Mesenchymal stem cell (in vitro differentiated cells and primary cell): ENCODE data around the gene ALPG.

Experiments
- DNase-seq: peaks from one replicate; pipeline ENCODE4 v3.0.0-alpha.2; 2013
- H2AFZ ChIP-seq: one replicate; pipeline ENCODE4 v1.6.1; 2013; ENCODE audit warnings: low read depth, mild to moderate bottlenecking, control low read depth, inconsistent platforms, low read length, moderate library complexity
- H2AK5ac ChIP-seq: 2 replicates; pipeline ENCODE4 v1.6.1; 2013; ENCODE audit warnings: low read length, moderate library complexity, mild to moderate bottlenecking, inconsistent platforms; ENCODE audit not compliant: severe bottlenecking
- H2BK120ac ChIP-seq: one replicate; pipeline ENCODE4 v1.6.1; 2013; ENCODE audit warnings: low read depth, mild to moderate bottlenecking, inconsistent platforms, low read length, moderate library complexity
- H2BK12ac ChIP-seq, 2 experiments: one replicate each; pipeline ENCODE4 v1.6.1; 2013; ENCODE audit warnings: inconsistent platforms in 2 of 2, low read length in 2 of 2, mild to moderate bottlenecking in 2 of 2, moderate library complexity in 2 of 2, control low read depth in 1 of 2
- H2BK15ac ChIP-seq: one replicate; pipeline ENCODE4 v1.6.1; 2013; ENCODE audit warnings: mild to moderate bottlenecking, low read depth, inconsistent platforms; ENCODE audit not compliant: poor library complexity, severe bottlenecking
- H2BK5ac ChIP-seq: 2 replicates; pipeline ENCODE4 v1.6.1; 2013; ENCODE audit warnings: low read depth, mild to moderate bottlenecking, low read length, control low read depth, inconsistent platforms; ENCODE audit not compliant: poor library complexity, severe bottlenecking
- H3K14ac ChIP-seq, 2 experiments: one replicate each; pipeline ENCODE4 v1.6.1; 2013; ENCODE audit warnings: inconsistent platforms in 2 of 2, low read length in 2 of 2, control low read depth in 1 of 2, mild to moderate bottlenecking in 1 of 2, moderate library complexity in 1 of 2
- H3K18ac ChIP-seq, 2 experiments: one replicate each; pipeline ENCODE4 v1.6.1; 2013; ENCODE audit warnings: inconsistent platforms in 2 of 2, low read length in 2 of 2, control low read depth in 1 of 2, low read depth in 1 of 2, mild to moderate bottlenecking in 1 of 2
- H3K23ac ChIP-seq, 2 experiments: one replicate each; pipeline ENCODE4 v1.6.1; 2013; ENCODE audit warnings: inconsistent platforms in 2 of 2, low read length in 2 of 2, mild to moderate bottlenecking in 2 of 2, moderate library complexity in 2 of 2, control low read depth in 1 of 2
- H3K27ac ChIP-seq: 2 replicates; pipeline ENCODE4 v1.5.1; 2013; ENCODE audit warnings: mild to moderate bottlenecking, moderate library complexity, low read length, control low read depth, inconsistent platforms; ENCODE audit not compliant: poor library complexity, severe bottlenecking
- H3K27me3 ChIP-seq, 2 experiments: 2 replicates each; pipeline versions ENCODE4 v1.6.1 to v1.7.0; 2013; ENCODE audit warnings: low read length in 2 of 2, mild to moderate bottlenecking in 2 of 2, moderate library complexity in 2 of 2, control low read depth in 1 of 2, inconsistent platforms in 1 of 2; ENCODE audit not compliant: control insufficient read depth in 1 of 2, insufficient read depth in 1 of 2
- H3K36me3 ChIP-seq, 2 experiments: 2 replicates each; pipeline versions ENCODE4 v1.6.1 to v1.7.0; 2013; ENCODE audit warnings: low read length in 2 of 2, control low read depth in 1 of 2, inconsistent platforms in 1 of 2, low read depth in 1 of 2, mild to moderate bottlenecking in 1 of 2; ENCODE audit not compliant: insufficient read depth in 2 of 2, control insufficient read depth in 1 of 2
- H3K4ac ChIP-seq, 2 experiments: one replicate each; pipeline ENCODE4 v1.6.1; 2013; ENCODE audit warnings: inconsistent platforms in 2 of 2, low read length in 2 of 2, mild to moderate bottlenecking in 2 of 2, moderate library complexity in 2 of 2, control low read depth in 1 of 2, low read depth in 1 of 2
- H3K4me1 ChIP-seq: 2 replicates; pipeline ENCODE4 v1.6.1; 2013; ENCODE audit warnings: low read depth, low read length, control low read depth; ENCODE audit not compliant: control insufficient read depth, insufficient read depth
- H3K4me2 ChIP-seq: 2 replicates; pipeline ENCODE4 v1.6.1; 2013; ENCODE audit warnings: low read length, mild to moderate bottlenecking, inconsistent platforms; ENCODE audit not compliant: poor library complexity, severe bottlenecking
- H3K4me3 ChIP-seq, 2 experiments: 2 replicates each; pipeline versions ENCODE4 v1.5.1 to v1.7.0; 2013; ENCODE audit warnings: low read length in 2 of 2, mild to moderate bottlenecking in 2 of 2, control low read depth in 1 of 2, low read depth in 1 of 2; ENCODE audit not compliant: insufficient read depth in 1 of 2
- H3K79me1 ChIP-seq: replicated peaks from 2 replicates; pipeline ENCODE4 v1.6.1; 2013; ENCODE audit warnings: mild to moderate bottlenecking, control low read depth, low read length, inconsistent platforms; ENCODE audit not compliant: poor library complexity, severe bottlenecking
- H3K9ac ChIP-seq: 2 replicates; pipeline ENCODE4 v1.7.0; 2013; ENCODE audit warnings: mild to moderate bottlenecking, low read length, moderate library complexity
- H3K9me3 ChIP-seq: 2 replicates; pipeline ENCODE4 v1.7.0; 2013; ENCODE audit warnings: mild to moderate bottlenecking, low read length; ENCODE audit not compliant: control insufficient read depth
- H4K8ac ChIP-seq: one replicate; pipeline ENCODE4 v1.6.1; 2013; ENCODE audit warnings: inconsistent platforms, mild to moderate bottlenecking, low read length, moderate library complexity
- H4K91ac ChIP-seq: one replicate; pipeline ENCODE4 v1.6.1; 2013; ENCODE audit warnings: mild to moderate bottlenecking, low read length, inconsistent platforms
- WGBS: methylation state at CpG from one replicate; pipeline ENCODE4 v1.1.7; 2013; ENCODE audit warnings: mixed read lengths; 5-methylcytosine and 5-hydroxymethylcytosine counted together

The ALPG gene

GRCh38 chr2:232419245-232420072 lies 12.8 kb downstream of the ALPG start:
- no peak overlapping the region for H3K4me2 ChIP-seq
- H3K18ac ChIP-seq: no peak overlapping the region
- H2BK15ac ChIP-seq: no peak overlapping the region
- H2BK12ac ChIP-seq: no peak overlapping the region
- WGBS: 4% methylated on average over 75 of the region's 79 CpGs
- no peak overlapping the region for H3K14ac ChIP-seq
- no peak overlapping the region for H2AFZ ChIP-seq
- H3K9me3 ChIP-seq: no peaks in the 10 kb centered on the region
- no peak overlapping the region for H3K23ac ChIP-seq
- H4K91ac ChIP-seq: no peak overlapping the region
- no peak overlapping the region for H3K27ac ChIP-seq
- no peak overlapping the region for H2BK5ac ChIP-seq
- no peak overlapping the region for H2BK120ac ChIP-seq
- peaks cover 22% of the 10 kb centered on the region for H3K4me1 ChIP-seq
- peak overlapping the region; percentile 24 to 37 for H3K4me3 ChIP-seq
- peak; percentile 6 for DNase-seq
- no peak overlapping the region for H2AK5ac ChIP-seq
- H3K79me1 ChIP-seq: no peaks in the 10 kb centered on the region
- H4K8ac ChIP-seq: no peak overlapping the region
- H3K4ac ChIP-seq: no peak overlapping the region
- H3K27me3 ChIP-seq: peaks cover 81 to 87% of the 10 kb centered on the region in 2 experiments
- no peak overlapping the region for H3K9ac ChIP-seq
- no peaks in the 10 kb centered on the region for H3K36me3 ChIP-seq

- Histone ChIP-seq H4K91ac (no peak overlapping the region), H3K36me3 (no peaks in the 10 kb centered on the region), H3K4me3 (no peak overlapping the region), H2BK5ac (no peak overlapping the region), H2BK12ac (no peak overlapping the region), H3K23ac (no peak overlapping the region), H2AK5ac (no peak overlapping the region), H3K18ac (no peak overlapping the region), H2BK15ac (no peak overlapping the region), H3K14ac (no peak overlapping the region), H3K9ac (no peak overlapping the region), H3K9me3 (no peaks in the 10 kb centered on the region), H3K4me2 (no peak overlapping the region), H2AFZ (no peak overlapping the region), H3K27me3 (peaks cover 76 to 88% of the 10 kb centered on the region in 2 experiments), H4K8ac (no peak overlapping the region), H3K4ac (no peak overlapping the region), H3K4me1 (peaks cover 22% of the 10 kb centered on the region), H3K79me1 (no peaks in the 10 kb centered on the region), H2BK120ac (no peak overlapping the region), H3K27ac (no peak overlapping the region)
- DNase-seq: peak; percentile 2
- WGBS: 2% methylated on average over 15 of the region's 22 CpGs
Observed at GRCh38 chr2:232420073-232420454, 13.4 kb downstream of the ALPG start.

- H2BK15ac ChIP-seq: no peak overlapping the region
- 3% methylated on average over 70 of the region's 79 CpGs for WGBS
- peak overlapping the region; percentile 68 for H3K4me2 ChIP-seq
- H3K18ac ChIP-seq: no peak overlapping the region
- no peak overlapping the region for H2AFZ ChIP-seq
- no peak overlapping the region for H3K9ac ChIP-seq
- no peak overlapping the region for H2BK5ac ChIP-seq
- H3K23ac ChIP-seq: peak overlapping the region in 1 of 2 experiments; percentile 32
- no peak overlapping the region for H3K14ac ChIP-seq
- peak overlapping the region in 1 of 2 experiments; percentile 31 for H3K4me3 ChIP-seq
- no peak overlapping the region for H4K8ac ChIP-seq
- no peaks in the 10 kb centered on the region for H3K9me3 ChIP-seq
- H3K27ac ChIP-seq: no peak overlapping the region
- no peak overlapping the region for H4K91ac ChIP-seq
- no peak overlapping the region for H2BK12ac ChIP-seq
- no peaks in the 10 kb centered on the region for H3K79me1 ChIP-seq
- peaks cover 22% of the 10 kb centered on the region for H3K4me1 ChIP-seq
- H3K36me3 ChIP-seq: no peaks in the 10 kb centered on the region
- peak; percentile 20 for DNase-seq
- no peak overlapping the region for H2AK5ac ChIP-seq
- no peak overlapping the region for H2BK120ac ChIP-seq
- H3K4ac ChIP-seq: no peak overlapping the region
- H3K27me3 ChIP-seq: peaks cover 74 to 88% of the 10 kb centered on the region in 2 experiments
Observed at GRCh38 chr2:232420463-232421188, 14.0 kb downstream of the ALPG start.

GRCh38 chr2:232421189-232421785 lies 14.6 kb downstream of the ALPG start:
- 15% methylated on average over 22 of the region's 22 CpGs for WGBS

More at GRCh38 chr2:232421189-232421785, 14.6 kb downstream of the ALPG start:
- Histone ChIP-seq H2AK5ac (no peak overlapping the region), H3K4me2 (peak overlapping the region; percentile 68), H3K9ac (no peak overlapping the region), H3K79me1 (no peaks in the 10 kb centered on the region), H2BK5ac (no peak overlapping the region), H3K4me1 (peaks cover 22% of the 10 kb centered on the region), H3K23ac (no peak overlapping the region), H3K14ac (no peak overlapping the region), H4K8ac (no peak overlapping the region), H3K27me3 (peaks cover 69 to 88% of the 10 kb centered on the region in 2 experiments), H2BK15ac (no peak overlapping the region), H3K27ac (no peak overlapping the region), H2BK120ac (no peak overlapping the region), H3K36me3 (no peaks in the 10 kb centered on the region), H3K9me3 (no peaks in the 10 kb centered on the region), H3K4ac (no peak overlapping the region), H2BK12ac (no peak overlapping the region), H2AFZ (no peak overlapping the region), H3K4me3 (no peak overlapping the region), H4K91ac (no peak overlapping the region), H3K18ac (no peak overlapping the region)
- DNase-seq: no peak
